ENCODE measurements around the gene TOB2. TPM values are rescaled to one million over a fixed set of nuclear protein-coding genes. Genes with fewer than 3 reads are reported as not detected.

Gene TOB2
- total RNA-seq, 2 donors from 2014 or later = 51.2 to 57.9 TPM

DNA sequence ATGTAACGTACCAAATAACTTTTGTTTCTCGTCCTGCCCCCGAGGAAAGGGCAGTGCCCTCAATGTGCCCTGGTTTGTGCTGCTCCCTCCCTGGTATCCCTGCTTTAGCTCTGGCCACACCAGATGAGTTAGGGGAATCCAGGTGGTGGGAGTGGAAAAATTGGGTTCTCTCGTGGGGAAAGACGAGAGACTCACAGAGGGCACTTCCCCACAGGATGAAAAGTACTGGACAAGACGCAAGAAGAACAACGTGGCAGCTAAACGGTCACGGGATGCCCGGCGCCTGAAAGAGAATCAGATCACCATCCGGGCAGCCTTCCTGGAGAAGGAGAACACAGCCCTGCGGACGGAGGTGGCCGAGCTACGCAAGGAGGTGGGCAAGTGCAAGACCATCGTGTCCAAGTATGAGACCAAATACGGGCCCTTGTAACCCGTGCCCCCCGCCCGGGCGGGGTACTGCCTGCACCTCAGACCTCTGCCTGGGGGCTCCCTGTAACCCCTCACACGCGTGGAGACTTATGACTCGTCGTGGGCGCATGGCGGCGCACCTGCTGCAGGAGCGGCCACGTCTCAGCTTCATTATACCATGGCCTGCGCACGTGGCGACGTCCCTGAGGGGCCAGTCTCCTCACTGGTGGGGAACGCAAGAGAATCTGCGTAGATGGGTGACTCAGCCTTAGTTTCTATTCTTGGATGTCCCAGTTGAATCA, 50.9 kb downstream of the TOB2 start:
- H3K9me3 Mint-ChIP-seq = no peaks in the 10 kb centered on the region
- WGBS, 2 experiments (ENCODE audit: insufficient coverage in 1 of 2, insufficient read length in 1 of 2) = 94 to 96% methylated on average over 35 to 37 of the region's 37 CpGs
- no peak overlapping the region for H3K4me3 Mint-ChIP-seq

DNA sequence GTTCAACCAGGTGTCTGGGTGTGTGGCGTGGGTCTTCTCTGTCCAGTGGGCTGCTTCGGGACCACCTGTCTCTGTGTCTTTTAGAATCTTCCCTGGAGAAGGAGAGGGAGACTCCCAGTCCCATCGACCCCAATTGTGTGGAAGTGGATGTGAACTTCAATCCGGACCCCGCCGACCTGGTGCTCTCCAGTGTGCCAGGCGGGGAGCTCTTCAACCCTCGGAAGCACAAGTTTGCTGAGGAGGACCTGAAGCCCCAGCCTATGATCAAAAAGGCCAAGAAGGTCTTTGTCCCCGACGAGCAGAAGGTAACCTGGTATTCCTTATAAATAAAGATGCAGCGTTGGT, 52.6 kb downstream of the TOB2 start:
- DNase-seq = no peak
- Histone ChIP-seq H3K9me3 (ENCODE audit: control insufficient read depth, low read length) (no peaks in the 10 kb centered on the region), H3K36me3 (ENCODE audit: control insufficient read depth, insufficient read depth, low read length) (no peaks in the 10 kb centered on the region), H3K27me3 (ENCODE audit: control insufficient read depth, insufficient read depth, low read length, poor library complexity, severe bottlenecking) (no peaks in the 10 kb centered on the region), H3K9ac (ENCODE audit: extremely low read depth, low read length, poor library complexity, severe bottlenecking) (no peak overlapping the region), H3K4me1 (ENCODE audit: control insufficient read depth, insufficient read depth, low read length) (no peaks in the 10 kb centered on the region), H3K27ac (ENCODE audit: low read depth, low read length) (no peak overlapping the region), H3K4me3 (ENCODE audit: low read length) (no peak overlapping the region)
- H3K27ac Mint-ChIP-seq = no peak overlapping the region
- WGBS, 2 experiments (ENCODE audit: insufficient coverage in 1 of 2, insufficient read length in 1 of 2) = 86 to 91% methylated on average over 10 to 11 of the region's 11 CpGs
- TF ChIP-seq, protein P1, sequence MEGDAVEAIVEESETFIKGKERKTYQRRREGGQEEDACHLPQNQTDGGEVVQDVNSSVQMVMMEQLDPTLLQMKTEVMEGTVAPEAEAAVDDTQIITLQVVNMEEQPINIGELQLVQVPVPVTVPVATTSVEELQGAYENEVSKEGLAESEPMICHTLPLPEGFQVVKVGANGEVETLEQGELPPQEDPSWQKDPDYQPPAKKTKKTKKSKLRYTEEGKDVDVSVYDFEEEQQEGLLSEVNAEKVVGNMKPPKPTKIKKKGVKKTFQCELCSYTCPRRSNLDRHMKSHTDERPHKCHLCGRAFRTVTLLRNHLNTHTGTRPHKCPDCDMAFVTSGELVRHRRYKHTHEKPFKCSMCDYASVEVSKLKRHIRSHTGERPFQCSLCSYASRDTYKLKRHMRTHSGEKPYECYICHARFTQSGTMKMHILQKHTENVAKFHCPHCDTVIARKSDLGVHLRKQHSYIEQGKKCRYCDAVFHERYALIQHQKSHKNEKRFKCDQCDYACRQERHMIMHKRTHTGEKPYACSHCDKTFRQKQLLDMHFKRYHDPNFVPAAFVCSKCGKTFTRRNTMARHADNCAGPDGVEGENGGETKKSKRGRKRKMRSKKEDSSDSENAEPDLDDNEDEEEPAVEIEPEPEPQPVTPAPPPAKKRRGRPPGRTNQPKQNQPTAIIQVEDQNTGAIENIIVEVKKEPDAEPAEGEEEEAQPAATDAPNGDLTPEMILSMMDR (conservative IDR thresholded peaks at IDR 0.05) = no peak
- H3K36me3 Mint-ChIP-seq (ENCODE audit: low read depth) = peaks cover 17% of the 10 kb centered on the region
- no peaks in the 10 kb centered on the region for H3K9me3 Mint-ChIP-seq
- no peak overlapping the region for H3K4me3 Mint-ChIP-seq
- no peaks in the 10 kb centered on the region for H3K27me3 Mint-ChIP-seq (ENCODE audit: insufficient read depth)
- peaks cover 1% of the 10 kb centered on the region for H3K4me1 Mint-ChIP-seq

More for the DNA sequence above, 50.9 kb downstream of the TOB2 start:
- Histone ChIP-seq H3K27me3 (ENCODE audit: control insufficient read depth, insufficient read depth, low read length, poor library complexity, severe bottlenecking) (no peaks in the 10 kb centered on the region), H3K9ac (ENCODE audit: extremely low read depth, low read length, poor library complexity, severe bottlenecking) (no peak overlapping the region), H3K4me3 (ENCODE audit: low read length) (no peak overlapping the region), H3K9me3 (ENCODE audit: control insufficient read depth, low read length) (no peaks in the 10 kb centered on the region), H3K27ac (ENCODE audit: low read depth, low read length) (no peak overlapping the region), H3K36me3 (ENCODE audit: control insufficient read depth, insufficient read depth, low read length) (no peaks in the 10 kb centered on the region), H3K4me1 (ENCODE audit: control insufficient read depth, insufficient read depth, low read length) (no peaks in the 10 kb centered on the region)
- H3K4me1 Mint-ChIP-seq = peaks cover 1% of the 10 kb centered on the region
- peaks cover 12% of the 10 kb centered on the region for H3K36me3 Mint-ChIP-seq (ENCODE audit: low read depth)
- TF ChIP-seq, protein P1 (conservative IDR thresholded peaks at IDR 0.05) = no peak
- no peak for DNase-seq
- no peaks in the 10 kb centered on the region for H3K27me3 Mint-ChIP-seq (ENCODE audit: insufficient read depth)
- H3K27ac Mint-ChIP-seq = no peak overlapping the region

DNA sequence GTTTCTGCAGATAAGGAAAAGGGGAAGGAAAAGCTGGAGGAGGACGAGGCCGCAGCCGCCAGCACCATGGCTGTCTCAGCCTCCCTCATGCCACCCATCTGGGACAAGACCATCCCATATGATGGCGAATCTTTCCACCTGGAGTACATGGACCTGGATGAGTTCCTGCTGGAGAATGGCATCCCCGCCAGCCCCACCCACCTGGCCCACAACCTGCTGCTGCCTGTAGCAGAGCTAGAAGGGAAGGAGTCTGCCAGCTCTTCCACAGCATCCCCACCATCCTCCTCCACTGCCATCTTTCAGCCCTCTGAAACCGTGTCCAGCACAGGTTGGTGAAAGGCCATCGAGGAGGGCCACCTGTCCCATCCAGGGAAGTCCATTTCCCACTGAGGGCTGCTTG, 59.3 kb downstream of the TOB2 start:
- Mint-ChIP-seq H3K4me3 (no peak overlapping the region), H3K4me1 (no peaks in the 10 kb centered on the region), H3K27me3 (ENCODE audit: insufficient read depth) (peaks cover 2% of the 10 kb centered on the region), H3K9me3 (no peaks in the 10 kb centered on the region), H3K27ac (no peak overlapping the region), H3K36me3 (ENCODE audit: low read depth) (peaks cover 15% of the 10 kb centered on the region)
- Histone ChIP-seq H3K4me3 (ENCODE audit: low read length) (no peak overlapping the region), H3K36me3 (ENCODE audit: control insufficient read depth, insufficient read depth, low read length) (no peaks in the 10 kb centered on the region), H3K27ac (ENCODE audit: low read depth, low read length) (no peak overlapping the region), H3K27me3 (ENCODE audit: control insufficient read depth, insufficient read depth, low read length, poor library complexity, severe bottlenecking) (peaks cover 8% of the 10 kb centered on the region), H3K9ac (ENCODE audit: extremely low read depth, low read length, poor library complexity, severe bottlenecking) (no peak overlapping the region), H3K4me1 (ENCODE audit: control insufficient read depth, insufficient read depth, low read length) (no peaks in the 10 kb centered on the region), H3K9me3 (ENCODE audit: control insufficient read depth, low read length) (no peaks in the 10 kb centered on the region)
- DNase-seq = no peak
- TF ChIP-seq, protein P1 (conservative IDR thresholded peaks at IDR 0.05) = no peak
- WGBS, 2 experiments (ENCODE audit: insufficient coverage in 1 of 2, insufficient read length in 1 of 2) = 82 to 94% methylated on average over 3 to 7 of the region's 7 CpGs
